Right hindlimb (tissue), 1 donor: ENCODE measurements around the gene OLFML2A.

Experiments used
- DNase-seq: peaks from one replicate; pipeline ENCODE4 v3.0.0-alpha.2; 2018

The OLFML2A gene

GRCh38 chr9:124799274-124800006 is 22.5 kb downstream of the OLFML2A start:
- no peak for DNase-seq

- no peak for DNase-seq
These were observed 23.6 kb downstream of the OLFML2A start for GRCh38 chr9:124800306-124801259.

GRCh38 chr9:124801356-124801755 is 24.4 kb downstream of the OLFML2A start:
- DNase-seq, result no peak

- DNase-seq, result no peak
These were observed 25.5 kb downstream of the OLFML2A start for GRCh38 chr9:124802426-124802825.

GRCh38 chr9:124803911-124804310 is 27.0 kb downstream of the OLFML2A start:
- no peak for DNase-seq

- DNase-seq, result no peak
These were observed 28.3 kb downstream of the OLFML2A start for GRCh38 chr9:124805186-124805585.

GRCh38 chr9:124808246-124808956 is 31.5 kb downstream of the OLFML2A start:
- no peak for DNase-seq

GRCh38 chr9:124809211-124809610 is 32.3 kb downstream of the OLFML2A start:
- DNase-seq, result no peak

- DNase-seq, result no peak
These were observed 33.0 kb downstream of the OLFML2A start for GRCh38 chr9:124809741-124810500.

GRCh38 chr9:124810663-124811355 is 33.9 kb downstream of the OLFML2A start:
- DNase-seq, result peak; percentile 88

- DNase-seq, result peak; percentile 88
These were observed 35.5 kb downstream of the OLFML2A start for GRCh38 chr9:124812441-124812876.

- DNase-seq, result no peak
These were observed 36.1 kb downstream of the OLFML2A start for GRCh38 chr9:124813041-124813440.

GRCh38 chr9:124813501-124814163 is 36.7 kb downstream of the OLFML2A start:
- no peak for DNase-seq

- DNase-seq, result no peak
These were observed 37.2 kb downstream of the OLFML2A start for GRCh38 chr9:124814164-124814535.

GRCh38 chr9:124815601-124816000 is 38.7 kb downstream of the OLFML2A start:
- no peak for DNase-seq

GRCh38 chr9:124818431-124819281 is 41.7 kb downstream of the OLFML2A start:
- DNase-seq, result no peak

GRCh38 chr9:124820698-124821623 is 44.0 kb downstream of the OLFML2A start:
- DNase-seq, result peak; percentile 88

GRCh38 chr9:124828489-124829333 is 51.8 kb downstream of the OLFML2A start:
- DNase-seq, result no peak
